GM12872 (cell line): Measurements from ENCODE around the gene TMEM131.

ENCODE experiments used
- CTCF ChIP-seq: IDR thresholded peaks from 3 replicates; pipeline ENCODE4 v1.5.1; 2011; ENCODE audit warnings: low read depth, mild to moderate bottlenecking, low read length, moderate library complexity; ENCODE audit not compliant: insufficient read depth

The TMEM131 gene

GRCh38 chr2:98004047-98004446 lies 8.3 kb upstream of the TMEM131 start:
- no peak for TF ChIP-seq CTCF

GRCh38 chr2:97999536-97999935 lies 3.8 kb upstream of the TMEM131 start:
- TF ChIP-seq CTCF, result no peak

GRCh38 chr2:97998431-97999005 lies 2.8 kb upstream of the TMEM131 start:
- TF ChIP-seq CTCF, result no peak

- TF ChIP-seq CTCF, result no peak
Observed at GRCh38 chr2:97997784-97998392, 2.1 kb upstream of the TMEM131 start.

GRCh38 chr2:97996679-97997078 lies 931 bp upstream of the TMEM131 start:
- TF ChIP-seq CTCF, result no peak

GRCh38 chr2:97995026-97995733 lies 568 bp downstream of the TMEM131 start:
- TF ChIP-seq CTCF, result no peak

GRCh38 chr2:97994476-97994875 lies 1.3 kb downstream of the TMEM131 start:
- TF ChIP-seq CTCF, result no peak
